Measurements from ENCODE around the gene CXCL16.

DNA sequence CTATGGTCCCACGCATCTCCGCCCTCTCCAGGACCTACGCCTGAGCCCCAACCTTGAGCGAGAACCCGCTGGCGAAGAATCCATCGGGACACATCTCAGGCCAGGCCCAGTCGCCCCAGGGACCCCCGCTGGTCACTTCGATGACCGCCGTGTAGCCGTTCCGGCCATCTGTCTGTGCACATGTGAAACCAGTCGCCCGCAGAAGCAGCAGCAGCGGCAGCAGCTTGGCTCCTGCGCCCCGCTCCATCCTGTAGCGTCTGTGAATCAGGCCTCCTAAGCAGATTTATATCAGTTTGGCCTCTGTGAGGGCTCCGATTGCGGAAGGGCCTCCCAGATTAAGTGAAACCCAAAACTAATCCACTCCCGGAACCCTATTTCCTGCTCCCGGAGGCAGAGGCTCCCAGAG, 46.4 kb upstream of the CXCL16 start, which contains the start of gene VMO1:
- TF ChIP-seq POLR2A (IDR thresholded peaks at IDR 0.05): no peak
- TF ChIP-seq, protein P1, sequence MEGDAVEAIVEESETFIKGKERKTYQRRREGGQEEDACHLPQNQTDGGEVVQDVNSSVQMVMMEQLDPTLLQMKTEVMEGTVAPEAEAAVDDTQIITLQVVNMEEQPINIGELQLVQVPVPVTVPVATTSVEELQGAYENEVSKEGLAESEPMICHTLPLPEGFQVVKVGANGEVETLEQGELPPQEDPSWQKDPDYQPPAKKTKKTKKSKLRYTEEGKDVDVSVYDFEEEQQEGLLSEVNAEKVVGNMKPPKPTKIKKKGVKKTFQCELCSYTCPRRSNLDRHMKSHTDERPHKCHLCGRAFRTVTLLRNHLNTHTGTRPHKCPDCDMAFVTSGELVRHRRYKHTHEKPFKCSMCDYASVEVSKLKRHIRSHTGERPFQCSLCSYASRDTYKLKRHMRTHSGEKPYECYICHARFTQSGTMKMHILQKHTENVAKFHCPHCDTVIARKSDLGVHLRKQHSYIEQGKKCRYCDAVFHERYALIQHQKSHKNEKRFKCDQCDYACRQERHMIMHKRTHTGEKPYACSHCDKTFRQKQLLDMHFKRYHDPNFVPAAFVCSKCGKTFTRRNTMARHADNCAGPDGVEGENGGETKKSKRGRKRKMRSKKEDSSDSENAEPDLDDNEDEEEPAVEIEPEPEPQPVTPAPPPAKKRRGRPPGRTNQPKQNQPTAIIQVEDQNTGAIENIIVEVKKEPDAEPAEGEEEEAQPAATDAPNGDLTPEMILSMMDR (IDR thresholded peaks at IDR 0.05): no peak

Data from right lobe of liver (tissue), 4 donors.